Parathyroid adenoma (tissue), 2 donors: Measurements from ENCODE around the gene NCKAP5.

Source experiments
- H2AFZ ChIP-seq: fragments of 300-600 bp; sonication (generic); one replicate; pipeline ENCODE4 v1.7.0; 2017; ENCODE audit warnings: antibody characterized with exemption, mild to moderate bottlenecking
- H3K27ac ChIP-seq: fragments of 300-600 bp; sonication (generic); one replicate; pipeline ENCODE4 v1.7.0; 2017
- H3K27me3 ChIP-seq: fragments of 300-600 bp; sonication (generic); one replicate; pipeline ENCODE4 v1.7.0; 2017; ENCODE audit warnings: low read length; ENCODE audit not compliant: control insufficient read depth, insufficient read depth
- H3K36me3 ChIP-seq: fragments of 300-600 bp; sonication (generic); one replicate; pipeline ENCODE4 v1.7.0; 2017; ENCODE audit warnings: low read length; ENCODE audit not compliant: control insufficient read depth, insufficient read depth
- H3K4me1 ChIP-seq: fragments of 300-600 bp; sonication (generic); one replicate; pipeline ENCODE4 v1.7.0; 2017; ENCODE audit warnings: control low read depth
- H3K4me2 ChIP-seq: fragments of 300-600 bp; sonication (generic); one replicate; pipeline ENCODE4 v1.7.0; 2017; ENCODE audit warnings: low read length
- H3K4me3 ChIP-seq: fragments of 300-600 bp; sonication (generic); one replicate; pipeline ENCODE4 v1.7.0; 2017; ENCODE audit warnings: low read depth, low read length
- H3K79me2 ChIP-seq: fragments of 300-600 bp; sonication (generic); one replicate; pipeline ENCODE4 v1.7.0; 2017; ENCODE audit warnings: control low read depth
- H3K9ac ChIP-seq: fragments of 300-600 bp; sonication (generic); one replicate; pipeline ENCODE4 v1.7.0; 2017; ENCODE audit warnings: mild to moderate bottlenecking
- H3K9me3 ChIP-seq: fragments of 300-600 bp; sonication (generic); one replicate; pipeline ENCODE4 v1.7.0; 2017; ENCODE audit warnings: low read length; ENCODE audit not compliant: control insufficient read depth
- TF ChIP-seq, protein P1 (sequence below): fragments of 300-600 bp; sonication (generic); IDR thresholded peaks from one replicate; pipeline ENCODE4 v1.7.0; 2017; ENCODE audit warnings: antibody characterized with exemption, mild to moderate bottlenecking
- donor health status: primary hyperparathyroidism.

Gene NCKAP5

GRCh38 chr2:132732694-132733093 is 835.6 kb downstream of the NCKAP5 start:
- H3K27ac ChIP-seq: no peak overlapping the region
- no peaks in the 10 kb centered on the region for H3K4me1 ChIP-seq
- no peak overlapping the region for H3K9ac ChIP-seq
- no peaks in the 10 kb centered on the region for H3K36me3 ChIP-seq
- no peak overlapping the region for H3K4me2 ChIP-seq
- H3K9me3 ChIP-seq: no peaks in the 10 kb centered on the region
- no peaks in the 10 kb centered on the region for H3K27me3 ChIP-seq
- H3K4me3 ChIP-seq: no peak overlapping the region
- TF ChIP-seq, protein P1, sequence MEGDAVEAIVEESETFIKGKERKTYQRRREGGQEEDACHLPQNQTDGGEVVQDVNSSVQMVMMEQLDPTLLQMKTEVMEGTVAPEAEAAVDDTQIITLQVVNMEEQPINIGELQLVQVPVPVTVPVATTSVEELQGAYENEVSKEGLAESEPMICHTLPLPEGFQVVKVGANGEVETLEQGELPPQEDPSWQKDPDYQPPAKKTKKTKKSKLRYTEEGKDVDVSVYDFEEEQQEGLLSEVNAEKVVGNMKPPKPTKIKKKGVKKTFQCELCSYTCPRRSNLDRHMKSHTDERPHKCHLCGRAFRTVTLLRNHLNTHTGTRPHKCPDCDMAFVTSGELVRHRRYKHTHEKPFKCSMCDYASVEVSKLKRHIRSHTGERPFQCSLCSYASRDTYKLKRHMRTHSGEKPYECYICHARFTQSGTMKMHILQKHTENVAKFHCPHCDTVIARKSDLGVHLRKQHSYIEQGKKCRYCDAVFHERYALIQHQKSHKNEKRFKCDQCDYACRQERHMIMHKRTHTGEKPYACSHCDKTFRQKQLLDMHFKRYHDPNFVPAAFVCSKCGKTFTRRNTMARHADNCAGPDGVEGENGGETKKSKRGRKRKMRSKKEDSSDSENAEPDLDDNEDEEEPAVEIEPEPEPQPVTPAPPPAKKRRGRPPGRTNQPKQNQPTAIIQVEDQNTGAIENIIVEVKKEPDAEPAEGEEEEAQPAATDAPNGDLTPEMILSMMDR: no peak
- H3K79me2 ChIP-seq: no peaks in the 10 kb centered on the region
- H2AFZ ChIP-seq: no peak overlapping the region

DNA sequence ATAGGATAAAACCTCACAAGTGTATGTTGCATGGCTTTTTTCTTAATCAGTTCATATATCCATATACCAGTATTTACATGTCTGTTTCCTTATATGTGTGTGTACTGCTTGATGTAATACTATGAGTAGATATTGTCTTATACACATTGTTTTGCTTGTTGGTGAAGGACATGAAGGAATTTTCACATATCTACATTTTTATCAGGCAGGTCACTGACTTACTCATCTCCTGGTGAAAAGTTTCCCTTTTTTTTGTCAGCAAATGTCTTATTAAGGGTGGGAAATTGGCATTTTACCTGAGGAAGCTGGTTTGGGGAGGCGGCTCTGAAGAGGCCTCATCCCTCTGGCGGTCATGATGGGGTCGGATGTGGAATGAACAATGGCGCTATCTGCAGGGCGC is 836.8 kb downstream of the NCKAP5 start:
- no peak overlapping the region for H2AFZ ChIP-seq
- H3K9ac ChIP-seq: no peak overlapping the region
- H3K27ac ChIP-seq: no peak overlapping the region
- TF ChIP-seq, protein P1: no peak
- H3K27me3 ChIP-seq: no peaks in the 10 kb centered on the region
- no peaks in the 10 kb centered on the region for H3K36me3 ChIP-seq
- H3K9me3 ChIP-seq: no peaks in the 10 kb centered on the region
- no peak overlapping the region for H3K4me2 ChIP-seq
- H3K4me1 ChIP-seq: no peaks in the 10 kb centered on the region
- no peaks in the 10 kb centered on the region for H3K79me2 ChIP-seq
- no peak overlapping the region for H3K4me3 ChIP-seq

GRCh38 chr2:132730611-132731010 is 837.7 kb downstream of the NCKAP5 start:
- TF ChIP-seq, protein P1: no peak

DNA sequence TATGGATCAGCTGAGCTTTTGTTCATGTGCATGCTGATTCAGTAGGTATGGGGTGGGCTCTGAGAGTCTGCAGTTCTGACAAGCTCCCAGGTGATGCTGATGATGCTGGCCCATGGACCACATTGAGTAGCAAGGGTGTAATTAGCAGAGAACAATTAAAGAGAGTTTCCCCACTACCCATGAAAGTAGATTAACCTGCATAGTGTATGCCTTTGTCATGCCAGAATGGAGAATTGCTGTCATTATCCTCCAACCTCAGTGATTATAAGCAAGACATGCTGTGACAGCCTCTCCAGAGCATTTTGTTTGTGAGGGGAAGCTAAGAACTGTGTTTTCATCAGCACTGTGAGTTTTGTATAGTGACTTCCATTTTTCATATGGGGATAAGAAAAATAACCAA is 838.7 kb downstream of the NCKAP5 start:
- no peaks in the 10 kb centered on the region for H3K4me1 ChIP-seq
- H2AFZ ChIP-seq: no peak overlapping the region
- H3K27ac ChIP-seq: no peak overlapping the region
- no peaks in the 10 kb centered on the region for H3K27me3 ChIP-seq
- no peak overlapping the region for H3K9ac ChIP-seq
- no peaks in the 10 kb centered on the region for H3K36me3 ChIP-seq
- no peak overlapping the region for H3K4me3 ChIP-seq
- TF ChIP-seq, protein P1: no peak
- no peaks in the 10 kb centered on the region for H3K79me2 ChIP-seq
- H3K9me3 ChIP-seq: no peaks in the 10 kb centered on the region
- no peak overlapping the region for H3K4me2 ChIP-seq

More at GRCh38 chr2:132730611-132731010, 837.7 kb downstream of the NCKAP5 start:
- no peak overlapping the region for H3K9ac ChIP-seq
- no peaks in the 10 kb centered on the region for H3K9me3 ChIP-seq
- no peak overlapping the region for H3K4me3 ChIP-seq
- no peaks in the 10 kb centered on the region for H3K27me3 ChIP-seq
- no peak overlapping the region for H3K4me2 ChIP-seq
- H3K36me3 ChIP-seq: no peaks in the 10 kb centered on the region
- H3K4me1 ChIP-seq: no peaks in the 10 kb centered on the region
- H3K27ac ChIP-seq: no peak overlapping the region
- H3K79me2 ChIP-seq: no peaks in the 10 kb centered on the region
- H2AFZ ChIP-seq: no peak overlapping the region

- no peaks in the 10 kb centered on the region for H3K9me3 ChIP-seq
- H3K4me1 ChIP-seq: no peaks in the 10 kb centered on the region
- no peak overlapping the region for H3K27ac ChIP-seq
- H2AFZ ChIP-seq: no peak overlapping the region
- H3K27me3 ChIP-seq: no peaks in the 10 kb centered on the region
- TF ChIP-seq, protein P1: no peak
- H3K4me2 ChIP-seq: no peak overlapping the region
- H3K9ac ChIP-seq: no peak overlapping the region
- no peaks in the 10 kb centered on the region for H3K36me3 ChIP-seq
- H3K4me3 ChIP-seq: no peak overlapping the region
- no peaks in the 10 kb centered on the region for H3K79me2 ChIP-seq
Measured at GRCh38 chr2:132726155-132726554, 842.1 kb downstream of the NCKAP5 start.
